Breast epithelium (tissue), 3 donors: ENCODE data around the gene PRODH.

Experiments
- POLR2AphosphoS5 ChIP-seq, 3 donors: sonication (generic); formaldehyde crosslinking; IDR thresholded peaks; one replicate each; pipeline ENCODE4 v1.6.1; 2017; ENCODE audit warnings: antibody characterized with exemption in 3 of 3
- TF ChIP-seq, protein P1 (sequence below), 3 donors: fragments of 450-650 bp; IDR thresholded peaks; one replicate each; pipeline ENCODE4 v1.5.1; 2016 to 2017; ENCODE audit warnings: antibody characterized with exemption in 3 of 3, mild to moderate bottlenecking in 3 of 3, moderate library complexity in 3 of 3

DNA sequence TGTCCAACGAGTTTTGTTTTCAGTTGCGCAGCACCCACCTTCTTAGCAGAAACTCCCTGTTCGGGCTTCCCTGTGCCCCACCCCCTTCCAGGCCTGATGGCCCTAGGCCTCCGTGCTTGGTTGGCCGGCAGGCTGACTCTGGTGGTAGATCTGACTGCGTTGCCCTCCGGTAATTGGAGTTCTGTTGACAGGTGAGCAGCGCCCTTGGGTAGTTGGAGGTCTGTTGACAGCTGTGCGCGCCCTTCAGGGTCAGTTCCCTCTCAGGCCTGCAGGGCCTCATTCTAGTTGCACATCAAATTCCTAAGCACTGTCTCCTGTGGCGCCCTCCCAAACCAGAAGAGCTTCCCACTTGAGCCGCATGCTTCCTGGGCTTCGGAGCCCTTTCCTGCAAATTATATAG lies 29.2 kb downstream of the PRODH start:
- TF ChIP-seq, protein P1, sequence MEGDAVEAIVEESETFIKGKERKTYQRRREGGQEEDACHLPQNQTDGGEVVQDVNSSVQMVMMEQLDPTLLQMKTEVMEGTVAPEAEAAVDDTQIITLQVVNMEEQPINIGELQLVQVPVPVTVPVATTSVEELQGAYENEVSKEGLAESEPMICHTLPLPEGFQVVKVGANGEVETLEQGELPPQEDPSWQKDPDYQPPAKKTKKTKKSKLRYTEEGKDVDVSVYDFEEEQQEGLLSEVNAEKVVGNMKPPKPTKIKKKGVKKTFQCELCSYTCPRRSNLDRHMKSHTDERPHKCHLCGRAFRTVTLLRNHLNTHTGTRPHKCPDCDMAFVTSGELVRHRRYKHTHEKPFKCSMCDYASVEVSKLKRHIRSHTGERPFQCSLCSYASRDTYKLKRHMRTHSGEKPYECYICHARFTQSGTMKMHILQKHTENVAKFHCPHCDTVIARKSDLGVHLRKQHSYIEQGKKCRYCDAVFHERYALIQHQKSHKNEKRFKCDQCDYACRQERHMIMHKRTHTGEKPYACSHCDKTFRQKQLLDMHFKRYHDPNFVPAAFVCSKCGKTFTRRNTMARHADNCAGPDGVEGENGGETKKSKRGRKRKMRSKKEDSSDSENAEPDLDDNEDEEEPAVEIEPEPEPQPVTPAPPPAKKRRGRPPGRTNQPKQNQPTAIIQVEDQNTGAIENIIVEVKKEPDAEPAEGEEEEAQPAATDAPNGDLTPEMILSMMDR (IDR thresholded peaks at IDR 0.05): no peak
- no peak for TF ChIP-seq POLR2AphosphoS5 (IDR thresholded peaks at IDR 0.05)
